A673 (cell line): ENCODE results near the gene SAMD4B.

ENCODE experiments used
- CTCF ChIP-seq: fragments of 300-800, 200-600 bp; sonication (generic); conservative IDR thresholded peaks from 2 replicates; pipeline ENCODE4 v1.5.1; 2017; ENCODE audit warnings: low read depth, mild to moderate bottlenecking, antibody characterized with exemption, low read length, moderate library complexity, mixed read lengths
- EZH2 ChIP-seq: fragments of 200-600 bp; sonication (generic); IDR thresholded peaks from 2 replicates; pipeline ENCODE4 v1.6.1; 2017; ENCODE audit warnings: borderline replicate concordance, low read depth, mild to moderate bottlenecking, mixed read lengths, antibody characterized with exemption, low read length; ENCODE audit not compliant: poor library complexity, severe bottlenecking

GRCh38 chr19:39304701-39305571 is 37.3 kb upstream of the SAMD4B start:
- TF ChIP-seq CTCF (no peak), EZH2 (no peak)
